HEK293T (cell line): ENCODE measurements around the gene TNFRSF13B.
"Not testable (repeated sequence)": the region's sequence is repeated elsewhere in the genome, so short reads cannot be mapped to it uniquely, and the experiment has no call there.

Experiments
- CTCF ChIA-PET: fragments of 350-600 bp; formaldehyde crosslinking; extraction: SDS; loops from one replicate; lab custom pipeline; 2021; ENCODE audit warnings: antibody characterized with exemption, inconsistent platforms; lab: Yijun Ruan, JAX
- POLR2A ChIA-PET: fragments of 350-600 bp; formaldehyde crosslinking; extraction: SDS; loops from one replicate; lab custom pipeline; 2020; ENCODE audit warnings: antibody characterized with exemption, inconsistent platforms; lab: Yijun Ruan, JAX
- DNase-seq: peaks from one replicate; pipeline ENCODE4 v3.0.0; 2012; ENCODE audit warnings: mixed read lengths; ENCODE audit errors: extremely low spot score
- ARNT ChIP-seq: fragments of 450-650 bp; IDR thresholded peaks from 2 replicates; pipeline ENCODE4 v1.6.1; 2017; ENCODE audit warnings: mild to moderate bottlenecking
- BHLHE40 ChIP-seq: fragments of 450-650 bp; IDR thresholded peaks from 2 replicates; pipeline ENCODE4 v1.6.1; 2016; ENCODE audit warnings: mild to moderate bottlenecking, moderate library complexity, borderline replicate concordance
- CTBP1 ChIP-seq: fragments of 450-650 bp; IDR thresholded peaks from 2 replicates; pipeline ENCODE4 v1.6.1; 2016; ENCODE audit warnings: borderline replicate concordance
- ELF4 ChIP-seq: fragments of 450-650 bp; IDR thresholded peaks from 2 replicates; pipeline ENCODE4 v1.6.1; 2017; ENCODE audit warnings: antibody characterized with exemption
- FOXA1 ChIP-seq: fragments of 450-650 bp; IDR thresholded peaks from 2 replicates; pipeline ENCODE4 v1.6.1; 2016; ENCODE audit warnings: mild to moderate bottlenecking
- FOXK2 ChIP-seq: fragments of 450-650 bp; IDR thresholded peaks from 2 replicates; pipeline ENCODE4 v1.6.1; 2016; ENCODE audit warnings: mild to moderate bottlenecking
- FOXM1 ChIP-seq: fragments of 450-650 bp; IDR thresholded peaks from 2 replicates; pipeline ENCODE4 v1.6.1; 2017; ENCODE audit warnings: mild to moderate bottlenecking, borderline replicate concordance
- HDGF ChIP-seq: fragments of 450-650 bp; IDR thresholded peaks from 2 replicates; pipeline ENCODE4 v1.6.1; 2017; ENCODE audit warnings: antibody characterized with exemption, borderline replicate concordance
- L3MBTL2 ChIP-seq: fragments of 450-650 bp; conservative IDR thresholded peaks from 2 replicates; pipeline ENCODE4 v1.6.1; 2016; ENCODE audit warnings: mild to moderate bottlenecking
- LEF1 ChIP-seq: fragments of 450-650 bp; IDR thresholded peaks from 2 replicates; pipeline ENCODE4 v1.6.1; 2017; ENCODE audit warnings: mild to moderate bottlenecking, borderline replicate concordance
- NFRKB ChIP-seq: fragments of 450-650 bp; IDR thresholded peaks from 2 replicates; pipeline ENCODE4 v1.6.1; 2016; ENCODE audit warnings: mild to moderate bottlenecking, moderate library complexity
- SP1 ChIP-seq: fragments of 450-650 bp; IDR thresholded peaks from 2 replicates; pipeline ENCODE4 v1.6.1; 2017
- SUZ12 ChIP-seq: fragments of 450-650 bp; IDR thresholded peaks from 2 replicates; pipeline ENCODE4 v1.6.1; 2016; ENCODE audit warnings: mild to moderate bottlenecking
- TARDBP ChIP-seq: fragments of 450-650 bp; IDR thresholded peaks from 2 replicates; pipeline ENCODE4 v1.6.1; 2016
- ZNF384 ChIP-seq: fragments of 450-650 bp; IDR thresholded peaks from 2 replicates; pipeline ENCODE4 v1.6.1; 2016
- TF ChIP-seq, protein P1 (sequence below): fragments of 450-650 bp; IDR thresholded peaks from 2 replicates; pipeline ENCODE4 v1.6.1; 2016

TNFRSF13B gene

DNA sequence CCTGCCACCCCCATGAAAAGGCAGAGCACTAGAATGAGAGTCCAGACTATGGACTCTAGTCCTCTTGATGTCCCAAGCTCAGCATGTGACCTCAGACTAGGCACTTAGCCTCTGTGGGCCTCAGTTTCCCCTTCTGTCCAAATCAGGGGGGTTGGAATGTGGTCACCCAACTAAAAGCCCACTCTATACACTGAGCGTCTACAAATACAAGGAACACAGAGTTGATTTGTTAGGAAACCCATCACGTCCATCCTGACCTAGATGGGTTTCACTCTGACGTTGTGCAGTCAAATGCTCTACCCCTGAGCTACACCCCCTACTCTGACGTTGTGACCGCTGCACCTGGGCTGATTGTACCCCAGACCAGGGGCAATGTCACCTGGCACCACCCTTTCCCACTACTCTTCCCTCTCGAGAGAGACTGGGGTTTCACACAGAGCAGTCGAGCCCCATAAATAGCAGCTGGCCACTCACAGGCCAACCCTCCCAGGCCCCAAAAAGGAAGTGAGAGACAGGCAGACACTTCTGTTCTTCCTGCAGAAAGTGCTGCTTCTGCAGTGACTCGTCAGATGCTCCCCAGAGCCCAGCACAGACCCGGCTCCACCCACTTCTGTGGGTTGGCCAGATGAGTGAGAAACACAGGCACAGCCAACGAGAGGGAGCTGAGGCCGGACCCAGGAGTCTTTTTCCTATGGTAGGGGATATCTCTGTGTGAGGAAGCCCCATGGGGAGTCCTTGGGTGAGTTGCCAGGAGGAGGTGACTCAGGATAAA lies 16.1 kb upstream of the TNFRSF13B start:
- no peak for TF ChIP-seq NFRKB
- no peak for TF ChIP-seq SP1
- no peak for TF ChIP-seq BHLHE40
- no peak for TF ChIP-seq ARNT
- no peak for TF ChIP-seq CTBP1
- no peak for TF ChIP-seq FOXA1
- no peak for TF ChIP-seq TARDBP
- TF ChIP-seq FOXM1 = no peak
- TF ChIP-seq ZNF384 = no peak
- TF ChIP-seq ELF4 = no peak
- TF ChIP-seq L3MBTL2 = no peak
- TF ChIP-seq FOXK2 = no peak
- TF ChIP-seq, protein P1, sequence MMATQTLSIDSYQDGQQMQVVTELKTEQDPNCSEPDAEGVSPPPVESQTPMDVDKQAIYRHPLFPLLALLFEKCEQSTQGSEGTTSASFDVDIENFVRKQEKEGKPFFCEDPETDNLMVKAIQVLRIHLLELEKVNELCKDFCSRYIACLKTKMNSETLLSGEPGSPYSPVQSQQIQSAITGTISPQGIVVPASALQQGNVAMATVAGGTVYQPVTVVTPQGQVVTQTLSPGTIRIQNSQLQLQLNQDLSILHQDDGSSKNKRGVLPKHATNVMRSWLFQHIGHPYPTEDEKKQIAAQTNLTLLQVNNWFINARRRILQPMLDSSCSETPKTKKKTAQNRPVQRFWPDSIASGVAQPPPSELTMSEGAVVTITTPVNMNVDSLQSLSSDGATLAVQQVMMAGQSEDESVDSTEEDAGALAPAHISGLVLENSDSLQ = no peak
- no peak for TF ChIP-seq LEF1
- no peak for DNase-seq
- ChIA-PET CTCF (interaction anchor here (1.2 kb wide), 1 partner anchor 10 kb away, joined by 3 read pairs; no protein-coding TSS in a partner anchor), POLR2A (interaction anchor here (1.4 kb wide), 1 partner anchor 18 kb away, joined by 4 read pairs; no protein-coding TSS in a partner anchor)

- POLR2A ChIA-PET = interaction anchor here (1.4 kb wide), 1 partner anchor 17 kb away, joined by 4 read pairs; no protein-coding TSS in a partner anchor
- DNase-seq = no peak
- CTCF ChIA-PET = interaction anchor here (1.2 kb wide), 1 partner anchor 9 kb away, joined by 3 read pairs; no protein-coding TSS in a partner anchor
- TF ChIP-seq NFRKB (no peak), ELF4 (no peak)
These were observed 15.3 kb upstream of the TNFRSF13B start for GRCh38 chr17:16987066-16987829.

DNA sequence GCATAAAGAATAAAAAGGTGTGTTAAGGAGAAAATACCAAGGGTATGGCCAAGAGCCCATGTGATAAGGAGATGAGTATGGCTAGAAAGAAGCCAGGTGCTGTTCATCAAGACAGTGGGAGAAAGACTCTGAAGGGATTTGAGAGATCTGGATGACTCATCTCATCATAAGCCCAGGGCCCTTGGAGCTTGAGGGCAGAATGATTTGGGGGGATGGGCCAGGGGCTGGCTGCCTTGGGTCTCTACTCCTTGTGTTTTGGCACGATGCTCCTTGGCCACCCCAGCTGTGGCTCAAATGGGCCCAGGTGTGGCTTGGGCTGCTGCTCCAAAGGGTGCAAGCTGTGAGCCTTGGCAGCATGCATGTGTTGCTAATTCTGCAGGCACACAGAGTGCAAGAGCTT lies 14.5 kb upstream of the TNFRSF13B start:
- no peak for DNase-seq
- ChIA-PET POLR2A (no interaction called here), CTCF (interaction anchor here (0.7 kb wide), 1 partner anchor 9 kb away, joined by 3 read pairs; no protein-coding TSS in a partner anchor)
- TF ChIP-seq SP1 (no peak), ARNT (no peak), TARDBP (no peak), BHLHE40 (no peak), SUZ12 (no peak)
- TF ChIP-seq, protein P1 = no peak

DNA sequence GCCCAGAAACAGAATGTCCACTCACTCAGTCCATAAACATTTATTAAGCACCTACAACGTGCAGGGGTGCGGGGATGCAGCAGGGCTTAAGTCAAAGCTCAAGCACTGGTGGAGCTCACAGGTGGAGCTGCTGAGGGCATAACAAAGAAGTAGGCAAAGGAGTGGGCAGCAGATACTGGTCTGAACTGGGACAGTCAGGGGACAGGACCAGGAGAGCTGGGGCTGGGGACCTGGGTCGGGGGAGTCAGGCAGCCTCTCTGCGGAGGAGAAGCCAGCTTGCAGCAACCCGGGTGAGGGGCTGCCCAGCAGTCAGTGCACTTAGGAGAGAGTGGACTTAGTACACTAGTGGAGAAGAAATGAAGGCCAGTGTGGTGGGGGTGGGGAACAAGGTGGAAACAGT lies 10.0 kb upstream of the TNFRSF13B start:
- POLR2A ChIA-PET = no interaction called here
- no peak for TF ChIP-seq L3MBTL2
- no peak for TF ChIP-seq SUZ12
- TF ChIP-seq FOXA1 = no peak
- TF ChIP-seq LEF1 = no peak
- no peak for TF ChIP-seq ZNF384
- CTCF ChIA-PET = interaction anchor here (0.8 to 0.9 kb wide), 2 partner anchors 10 to 18 kb away, joined by 3 to 4 read pairs; no protein-coding TSS in a partner anchor
- DNase-seq = no peak

DNA sequence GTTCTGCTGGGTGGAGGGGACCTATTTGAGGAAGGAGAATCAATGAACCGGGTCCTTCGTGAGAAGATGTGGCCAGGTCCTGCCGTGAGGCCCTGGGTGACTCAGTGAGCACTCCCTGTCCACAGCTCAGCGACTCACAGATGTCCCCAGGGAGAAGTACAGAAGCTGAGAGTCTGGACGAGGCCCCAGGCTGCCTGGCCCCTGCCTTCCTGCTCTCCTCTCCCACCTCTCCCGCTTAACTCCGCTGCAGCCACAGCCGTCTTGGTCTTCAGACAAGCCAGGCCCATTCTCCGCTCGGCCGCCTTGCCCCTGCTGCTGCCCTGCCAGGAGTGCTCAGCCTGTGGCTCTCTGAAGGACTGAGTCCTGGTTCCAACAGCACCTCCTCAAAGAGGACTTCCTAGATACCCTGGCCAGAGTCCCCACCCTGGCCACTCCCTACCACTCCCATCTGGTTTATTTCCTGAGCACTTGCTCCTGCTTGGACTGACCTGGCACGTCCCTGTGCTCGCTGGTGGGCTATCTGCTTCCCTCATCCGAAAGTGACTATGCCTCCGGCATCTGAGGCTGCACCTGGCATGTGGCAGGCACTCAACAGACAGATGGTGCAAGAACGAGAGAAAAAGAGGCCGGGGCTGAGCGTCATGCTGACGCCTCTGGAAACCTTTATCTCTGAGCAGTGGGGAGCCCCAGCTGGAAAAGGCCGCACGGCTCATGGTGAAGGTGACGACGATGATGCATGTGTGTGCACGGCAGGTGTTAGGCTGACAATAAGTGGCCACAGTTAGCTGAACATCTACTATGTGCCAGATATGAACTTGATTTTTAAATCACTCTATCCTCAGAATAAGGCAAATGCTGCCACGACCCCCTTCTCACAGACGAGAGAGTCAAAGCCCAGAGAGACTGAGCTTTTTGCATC lies 9.2 kb upstream of the TNFRSF13B start:
- ChIA-PET CTCF (no interaction called here), POLR2A (no interaction called here)
- no peak for TF ChIP-seq FOXA1
- DNase-seq = no peak

- ChIA-PET POLR2A (no interaction called here), CTCF (no interaction called here)
- no peak for DNase-seq
- TF ChIP-seq BHLHE40 = no peak
- TF ChIP-seq NFRKB = no peak
- no peak for TF ChIP-seq L3MBTL2
- no peak for TF ChIP-seq SP1
- no peak for TF ChIP-seq FOXA1
- no peak for TF ChIP-seq LEF1
- TF ChIP-seq ARNT = no peak
- TF ChIP-seq CTBP1 = no peak
- TF ChIP-seq SUZ12 = no peak
- TF ChIP-seq TARDBP = no peak
- TF ChIP-seq FOXK2 = no peak
- TF ChIP-seq ELF4 = no peak
- TF ChIP-seq, protein P1 = no peak
- no peak for TF ChIP-seq FOXM1
- no peak for TF ChIP-seq ZNF384
- no peak for TF ChIP-seq HDGF
These were observed 8.1 kb upstream of the TNFRSF13B start for GRCh38 chr17:16980061-16980460.

- CTCF ChIA-PET, DNase-seq, POLR2A ChIA-PET: not testable (repeated sequence)
These were observed 7.4 kb upstream of the TNFRSF13B start for GRCh38 chr17:16979237-16979823.
